Occipital lobe (tissue), 2 donors: ENCODE results near the gene CDHR1. TPM values are rescaled to one million over a fixed set of nuclear protein-coding genes. Genes with fewer than 3 reads are reported as not detected.
A peak's percentile ranks its signal among the peaks of the same experiment; 100 is the strongest.

Experiments used
- DNase-seq: peaks from one replicate; lab custom pipeline; 2025; lab: John Stamatoyannopoulos, UW
- total RNA-seq: library from RNA; depleted of rRNA; stranded (reverse); fragments of >200 nt; gene quantifications from one replicate; pipeline ENCODE4 v1.2.3, GENCODE V29; 2014

Gene CDHR1
- total RNA-seq, 1 donor from 2014 or later: 1.2 TPM

DNA sequence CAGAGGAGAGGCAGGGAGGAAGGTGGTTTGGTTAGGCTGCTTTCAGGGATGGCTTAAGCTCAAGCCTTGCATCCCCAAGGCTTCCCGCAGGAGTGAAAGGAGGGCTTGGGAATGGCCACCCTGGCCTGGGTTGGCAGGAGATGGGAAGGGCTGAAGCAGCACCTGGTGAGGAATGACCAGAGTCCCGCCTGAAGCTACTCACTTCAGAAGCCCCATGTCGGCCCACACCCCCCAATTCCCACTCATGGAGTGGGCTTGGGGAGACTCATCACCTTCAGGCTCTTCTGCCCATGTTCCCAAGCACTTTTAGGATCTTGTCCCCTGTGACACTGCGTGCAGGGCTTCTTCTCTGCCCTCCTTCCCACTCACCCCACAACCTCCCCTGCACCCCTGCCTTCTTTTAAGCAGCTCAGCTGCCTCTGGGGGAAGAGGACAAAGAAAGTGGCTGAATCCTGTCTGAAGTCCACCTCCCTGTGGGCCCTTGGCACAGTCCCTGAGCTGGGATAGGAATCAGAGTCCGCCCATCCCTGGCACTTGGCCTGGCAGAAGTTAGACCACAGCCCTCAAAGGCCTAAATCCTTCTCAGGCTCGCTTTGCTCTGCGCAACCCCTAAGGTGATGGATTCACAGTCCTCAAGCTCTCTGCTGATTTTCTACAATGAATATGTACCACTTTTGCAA, 67.0 kb downstream of the CDHR1 start:
- DNase-seq: no peak

DNA sequence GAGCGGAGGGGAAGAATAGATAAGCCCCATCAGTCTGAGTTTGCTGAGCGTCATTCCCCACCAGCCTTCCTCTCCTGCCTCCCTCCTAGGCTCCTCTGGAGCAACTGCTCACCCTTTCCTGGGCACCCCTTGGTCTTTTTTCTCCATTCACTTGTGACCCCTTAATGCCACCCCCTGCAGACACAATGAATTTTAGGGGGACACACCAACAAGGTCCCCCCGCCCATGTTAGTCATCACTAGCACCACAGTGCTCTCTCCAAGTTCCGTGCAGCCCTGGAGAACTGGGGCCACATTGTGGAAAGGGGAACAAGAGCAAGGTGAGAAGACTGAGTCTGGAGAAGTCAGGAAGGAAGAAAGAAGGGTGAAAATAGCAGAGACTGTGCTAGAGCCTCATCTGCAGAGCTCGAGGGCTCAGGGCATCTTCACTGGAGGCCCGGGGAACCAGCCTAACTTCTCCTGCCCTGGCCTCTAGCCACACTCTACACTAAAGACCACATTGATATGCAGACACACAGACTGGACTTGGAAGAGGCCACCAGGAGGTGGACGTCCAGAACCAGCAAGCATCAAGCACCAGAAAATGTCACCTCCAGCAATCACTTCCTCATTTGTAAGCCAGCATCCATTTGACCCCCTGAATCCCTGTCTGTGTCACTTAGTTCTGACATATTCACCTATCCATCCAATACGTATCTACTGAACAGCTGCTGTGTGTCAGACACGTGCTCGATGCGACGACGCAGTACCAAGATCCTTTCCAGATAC, 68.0 kb downstream of the CDHR1 start:
- DNase-seq: no peak

DNA sequence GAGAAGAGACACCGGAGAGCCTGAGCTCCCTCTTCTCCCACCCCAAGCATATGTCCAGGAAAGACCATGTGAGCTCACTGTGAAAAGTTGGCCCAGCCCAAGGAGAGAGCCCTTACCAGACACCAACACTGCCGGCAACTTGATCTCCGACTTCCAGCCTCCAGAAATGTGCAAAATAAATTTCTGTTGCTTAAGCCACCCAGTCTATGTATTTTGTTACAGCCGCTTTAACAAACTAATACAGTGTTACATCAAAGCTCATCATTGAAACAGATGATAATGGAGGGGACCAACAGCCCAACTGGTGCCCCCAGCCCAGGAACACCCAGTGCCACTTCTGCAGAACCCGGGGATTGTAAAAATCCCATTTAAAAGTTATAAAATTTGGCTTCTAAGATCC, 69.4 kb downstream of the CDHR1 start:
- DNase-seq: no peak

DNA sequence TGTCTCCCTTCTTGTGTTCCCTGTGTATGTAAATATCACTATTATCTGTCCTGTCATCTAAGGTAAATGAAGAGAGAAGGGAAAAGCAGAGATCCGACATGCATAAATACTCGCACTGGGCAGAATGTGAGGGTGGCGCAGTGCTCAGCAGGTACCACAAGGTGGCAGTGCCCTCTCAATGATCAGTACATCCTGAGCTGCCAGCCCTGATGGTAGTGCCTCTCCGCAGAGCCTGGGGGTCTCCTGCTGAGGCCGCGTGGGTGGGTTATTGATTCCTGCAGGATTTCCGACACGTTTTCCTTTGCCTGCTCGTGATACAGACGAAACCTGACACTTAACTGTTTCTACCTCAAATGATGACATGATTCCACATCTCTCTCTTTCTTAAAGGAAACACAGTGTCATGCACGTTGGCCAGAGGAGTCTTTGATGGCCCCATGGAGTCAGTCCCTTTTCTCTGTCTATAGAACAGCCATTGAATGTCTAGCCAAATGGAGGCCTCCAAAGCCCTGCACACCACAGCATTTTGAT, 70.3 kb downstream of the CDHR1 start:
- peak; percentile 59 for DNase-seq

DNA sequence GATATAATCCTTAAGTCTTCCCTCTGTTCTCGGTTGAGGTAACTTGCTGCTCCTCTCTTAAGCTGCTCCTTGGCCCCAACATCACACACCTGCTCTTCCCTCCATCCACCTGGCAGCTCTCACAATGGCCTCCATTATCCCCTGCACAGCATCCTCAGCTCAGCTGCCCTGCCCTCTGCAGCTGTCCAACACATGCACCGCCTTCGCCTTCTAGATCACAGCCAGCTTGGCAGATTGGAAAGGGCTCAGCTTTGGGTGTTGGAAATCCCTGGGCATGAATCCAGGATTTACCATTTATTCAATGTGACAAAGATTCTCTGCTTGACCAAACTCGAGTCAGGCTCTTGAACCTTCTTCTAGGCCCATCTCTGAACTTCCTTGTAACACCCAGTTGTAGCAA, 71.1 kb downstream of the CDHR1 start:
- DNase-seq: peak; percentile 5

DNA sequence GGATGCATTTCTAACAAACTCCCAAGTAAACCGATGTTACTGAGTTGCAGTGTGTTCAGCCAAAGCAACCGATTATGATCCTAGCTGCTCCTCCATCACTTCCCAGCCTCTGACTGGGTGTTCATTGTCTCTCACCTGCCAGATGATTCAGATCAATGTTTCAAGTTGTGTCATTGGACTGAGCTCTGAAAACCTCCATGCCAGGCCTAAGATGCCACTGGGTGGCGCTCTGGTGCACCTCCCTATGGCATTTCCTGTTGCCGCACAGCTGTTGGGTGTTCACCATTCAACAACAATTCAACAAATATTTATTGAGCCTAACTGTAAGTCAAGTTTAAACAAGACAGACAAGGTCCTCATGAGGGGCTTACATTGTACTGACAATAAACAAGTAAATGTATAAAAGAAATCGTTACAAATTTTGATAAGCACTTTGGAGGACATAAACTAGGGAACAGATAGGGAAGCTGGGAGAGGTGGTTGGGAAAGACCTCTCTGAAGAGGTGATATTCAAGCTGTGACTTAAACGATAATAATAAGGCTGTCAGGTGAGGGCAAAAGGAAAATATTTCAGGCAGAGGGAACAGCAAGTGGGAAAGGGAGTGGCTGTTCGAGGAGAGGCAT, 73.3 kb downstream of the CDHR1 start:
- no peak for DNase-seq

DNA sequence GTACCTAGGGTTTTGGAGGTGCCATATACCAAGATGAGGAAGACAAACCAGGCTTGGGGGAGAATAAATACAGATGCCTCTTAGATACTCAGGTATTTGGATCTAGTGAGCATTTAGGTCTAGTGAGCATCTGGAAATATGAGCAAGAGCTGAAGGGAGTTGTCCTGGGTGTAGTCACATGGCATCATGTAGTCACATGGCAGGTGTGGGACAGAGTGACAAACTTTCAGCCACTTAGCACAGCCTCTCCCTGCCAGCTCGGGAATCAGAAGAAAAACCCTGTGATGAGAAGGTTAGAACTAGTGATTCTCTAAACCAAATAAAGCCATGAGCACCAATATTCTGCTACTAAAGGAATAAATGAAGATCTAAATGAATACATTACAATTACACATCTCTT, 74.8 kb downstream of the CDHR1 start:
- no peak for DNase-seq

Other genes with a start within 250 kb of the CDHR1 start
- 146 TPM for gene GHITM, start 55.0 kb upstream of the CDHR1 start, total RNA-seq
- gene GPR15LG, start 20.7 kb upstream of the CDHR1 start, total RNA-seq: not detected
- not detected for gene LRIT2, start 31.0 kb downstream of the CDHR1 start, total RNA-seq
- not detected for gene LRIT1, start 47.0 kb downstream of the CDHR1 start, total RNA-seq
- 0.47 TPM for gene RGR, start 50.5 kb downstream of the CDHR1 start, total RNA-seq
- gene CCSER2, start 134.1 kb downstream of the CDHR1 start, total RNA-seq: 102 TPM